Astrocyte of the cerebellum (primary cell): ENCODE measurements around the gene HSPA2.
"Not testable (repeated sequence)": the region's sequence is repeated elsewhere in the genome, so short reads cannot be mapped to it uniquely, and the experiment has no call there.

Experiments
- DNase-seq: peaks from one replicate; pipeline ENCODE4 v3.0.0-alpha.2; 2011; ENCODE audit warnings: low read depth
- H3K4me3 ChIP-seq: 2 replicates; pipeline ENCODE4 v1.5.1; 2011; ENCODE audit warnings: mild to moderate bottlenecking, low read depth, low read length, moderate library complexity
- CTCF ChIP-seq: IDR thresholded peaks from 2 replicates; pipeline ENCODE4 v1.5.1; 2012; ENCODE audit warnings: low read length, low read depth, moderate library complexity, mild to moderate bottlenecking; ENCODE audit errors: missing control alignments
- in situ Hi-C: cut with HindIII; loops from 2 replicates; pipeline ENCODE4 v1.10.0; 2017; ENCODE audit warnings: low sequenced_read_pairs

The HSPA2 gene

GRCh38 chr14:64513271-64513670 is 27.3 kb upstream of the HSPA2 start:
- DNase-seq: no peak
- TF ChIP-seq CTCF: no peak
- in situ Hi-C loops: no loop called here
- H3K4me3 ChIP-seq: no peak overlapping the region

- TF ChIP-seq CTCF: no peak
- in situ Hi-C loops: no loop called here
- H3K4me3 ChIP-seq: no peak overlapping the region
- no peak for DNase-seq
Observed at GRCh38 chr14:64515053-64515452, 25.5 kb upstream of the HSPA2 start.

- in situ Hi-C loops: no loop called here
- TF ChIP-seq CTCF: no peak
- no peak overlapping the region for H3K4me3 ChIP-seq
Observed at GRCh38 chr14:64516969-64517368, 23.6 kb upstream of the HSPA2 start.

GRCh38 chr14:64517667-64518066 is 22.9 kb upstream of the HSPA2 start:
- DNase-seq, H3K4me3 ChIP-seq, in situ Hi-C loops: not testable (repeated sequence)

More at GRCh38 chr14:64516969-64517368, 23.6 kb upstream of the HSPA2 start:
- DNase-seq: no peak

- DNase-seq: no peak
- no peak overlapping the region for H3K4me3 ChIP-seq
- no peak for TF ChIP-seq CTCF
- in situ Hi-C loops: no loop called here
Observed at GRCh38 chr14:64518229-64518628, 22.3 kb upstream of the HSPA2 start.

GRCh38 chr14:64520699-64521098 is 19.8 kb upstream of the HSPA2 start:
- DNase-seq: no peak
- H3K4me3 ChIP-seq: no peak overlapping the region
- in situ Hi-C loops: no loop called here
- TF ChIP-seq CTCF: no peak

GRCh38 chr14:64522591-64523355 is 17.8 kb upstream of the HSPA2 start:
- DNase-seq: no peak
- no peak for TF ChIP-seq CTCF
- no peak overlapping the region for H3K4me3 ChIP-seq
- in situ Hi-C loops: no loop called here
